HepG2 (cell line): ENCODE results near the gene SEPTIN10. TPM values are rescaled to one million over a fixed set of nuclear protein-coding genes. Genes with fewer than 3 reads are reported as not detected.

Experiments
- ATAC-seq: fragments of 200-7000 bp; cut with Tn5 transposase; 3 replicates; pipeline ENCODE4 v1.9.1; 2020; ENCODE audit warnings: mild to moderate bottlenecking, moderate library complexity
- BruUV-seq: library from RNA; stranded (reverse); fragments of 400-500 nt; replicated peaks from 2 replicates; lab custom pipeline; 2021; lab: Mats Ljungman, UMichigan
- CTCF ChIA-PET: fragments of 300-600 bp; formaldehyde crosslinking; extraction: SDS; loops from one replicate; lab custom pipeline; 2021; ENCODE audit warnings: low total read pairs, inconsistent platforms, low intra/inter-chr PET ratio; lab: Yijun Ruan, JAX
- POLR2A ChIA-PET: fragments of 350-600 bp; sonication (Branson Sonifier 250); formaldehyde crosslinking; loops from one replicate; lab custom pipeline; 2020; ENCODE audit warnings: antibody characterized with exemption, inconsistent platforms; lab: Yijun Ruan, JAX
- DNase-seq: peaks from one replicate; pipeline ENCODE4 v3.0.0-alpha.2; 2015; ENCODE audit warnings: low spot score
- FAIRE-seq: peaks from 3 replicates; lab custom pipeline; 2011; peaks lifted over from hg19 to GRCh38; lab: Jason Lieb, UNC
- H2AFZ ChIP-seq: one replicate; pipeline ENCODE4 v1.6.1; 2011; ENCODE audit warnings: low read length, inconsistent platforms
- H3K27ac ChIP-seq: fragments of 300-600 bp; 3 replicates; pipeline ENCODE4 v1.8.0; 2011; ENCODE audit warnings: mixed run types, mild to moderate bottlenecking, mixed read lengths, low read length, inconsistent platforms; ENCODE audit not compliant: insufficient read depth; ENCODE audit errors: extremely low read length
- H3K27me3 ChIP-seq, 2 experiments: fragments of 200-600 bp in 1 of 2; 2 replicates in 1 of 2; 3 replicates in 1 of 2; pipeline versions ENCODE4 v1.6.0 to v1.8.0; 2011; ENCODE audit warnings: low read length in 2 of 2, mild to moderate bottlenecking in 2 of 2, moderate library complexity in 2 of 2, inconsistent platforms in 1 of 2; ENCODE audit not compliant: insufficient read depth in 2 of 2, control insufficient read depth in 1 of 2
- H3K36me3 ChIP-seq, 2 experiments: fragments of 200-600 bp in 1 of 2; replicated peaks in 1 of 2; 2 replicates in 1 of 2; 3 replicates in 1 of 2; pipeline versions ENCODE4 v1.5.1 to v1.8.0; 2011; ENCODE audit warnings: low read length in 2 of 2, inconsistent platforms in 1 of 2; ENCODE audit not compliant: insufficient read depth in 2 of 2, control insufficient read depth in 1 of 2
- H3K4me1 ChIP-seq: 2 replicates; pipeline ENCODE4 v1.5.1; 2012; ENCODE audit warnings: low read length, inconsistent platforms; ENCODE audit not compliant: insufficient read depth
- H3K4me2 ChIP-seq: 2 replicates; pipeline ENCODE4 v1.6.0; 2011; ENCODE audit warnings: low read depth, low read length, inconsistent platforms
- H3K4me3 ChIP-seq, 3 experiments: fragments of 200-600 bp in 1 of 3; sonication (generic), shearing (Covaris generic) in 1 of 3; replicated peaks in 1 of 3; 2 replicates each; pipeline ENCODE4 v1.5.1; 2011 to 2016; ENCODE audit warnings: low read length in 3 of 3, inconsistent platforms in 2 of 3, low read depth in 2 of 3, mild to moderate bottlenecking in 2 of 3, control low read depth in 1 of 3, mixed read lengths in 1 of 3; ENCODE audit not compliant: insufficient read depth in 1 of 3
- H3K79me2 ChIP-seq: one replicate; pipeline ENCODE4 v1.6.1; 2011; ENCODE audit warnings: low read length, inconsistent platforms; ENCODE audit not compliant: insufficient read depth
- H3K9ac ChIP-seq: 2 replicates; pipeline ENCODE4 v1.6.0; 2011; ENCODE audit warnings: mild to moderate bottlenecking, low read depth, low read length, inconsistent platforms; ENCODE audit not compliant: insufficient read depth
- H3K9me3 ChIP-seq: 2 replicates; pipeline ENCODE4 v1.5.1; 2012; ENCODE audit warnings: mild to moderate bottlenecking, low read length
- H4K20me1 ChIP-seq: 2 replicates; pipeline ENCODE4 v1.6.0; 2011; ENCODE audit warnings: inconsistent platforms, mild to moderate bottlenecking, low read length, moderate library complexity; ENCODE audit not compliant: insufficient read depth
- CCDC6 ChIP-seq: sonication (generic); formaldehyde crosslinking; IDR thresholded peaks from 2 replicates; pipeline ENCODE4 v1.8.1; 2022; ENCODE audit warnings: mild to moderate bottlenecking, missing genetic modification reagents, moderate library complexity
- CHCHD3 ChIP-seq: sonication (generic); formaldehyde crosslinking; IDR thresholded peaks from 2 replicates; pipeline ENCODE4 v1.8.0; 2022; ENCODE audit warnings: mild to moderate bottlenecking, missing genetic modification reagents, moderate library complexity
- JUNB ChIP-seq: sonication (generic); formaldehyde crosslinking; IDR thresholded peaks from 2 replicates; pipeline ENCODE4 v1.8.0; 2022; ENCODE audit warnings: missing genetic modification reagents, mild to moderate bottlenecking, borderline replicate concordance
- NFKBIZ ChIP-seq: IDR thresholded peaks from 2 replicates; pipeline ENCODE4 v1.6.1; 2018; ENCODE audit warnings: missing genetic modification reagents, missing compliant biosample characterization
- PAWR ChIP-seq: sonication (generic); formaldehyde crosslinking; IDR thresholded peaks from 2 replicates; pipeline ENCODE4 v1.4.0; 2020; ENCODE audit warnings: missing genetic modification reagents, mild to moderate bottlenecking, borderline replicate concordance
- PRPF4 ChIP-seq: fragments of 200-400 bp; formaldehyde crosslinking; IDR thresholded peaks from 2 replicates; pipeline ENCODE4 v1.6.1; 2016; ENCODE audit warnings: low read length, low read depth; ENCODE audit not compliant: poor library complexity, severe bottlenecking
- SP4 ChIP-seq: sonication (generic); formaldehyde crosslinking; IDR thresholded peaks from 2 replicates; pipeline ENCODE4 v1.8.1; 2023; ENCODE audit warnings: mild to moderate bottlenecking, missing genetic modification reagents
- SRSF1 ChIP-seq: fragments of 200-400 bp; formaldehyde crosslinking; optimal IDR thresholded peaks from 2 replicates; pipeline ENCODE3; 2017; ENCODE audit warnings: mild to moderate bottlenecking, low read depth, low read length, moderate library complexity
- TRIM24 ChIP-seq: sonication (generic); formaldehyde crosslinking; IDR thresholded peaks from 2 replicates; pipeline ENCODE4 v1.8.0; 2022; ENCODE audit warnings: mild to moderate bottlenecking, missing genetic modification reagents
- ZBTB7B ChIP-seq: sonication (generic); formaldehyde crosslinking; IDR thresholded peaks from 2 replicates; pipeline ENCODE4 v1.4.0; 2020; ENCODE audit warnings: missing genetic modification reagents
- ZMYM4 ChIP-seq: sonication (generic); formaldehyde crosslinking; IDR thresholded peaks from 2 replicates; pipeline ENCODE4 v1.8.1; 2023; ENCODE audit warnings: mild to moderate bottlenecking, missing genetic modification reagents
- ZNF17 ChIP-seq: sonication (generic); formaldehyde crosslinking; IDR thresholded peaks from 2 replicates; pipeline ENCODE4 v1.5.0; 2020; ENCODE audit warnings: mild to moderate bottlenecking, missing genetic modification reagents
- ZNF382 ChIP-seq: sonication (generic); formaldehyde crosslinking; IDR thresholded peaks from 2 replicates; pipeline ENCODE4 v1.5.0; 2020; ENCODE audit warnings: missing genetic modification reagents, mild to moderate bottlenecking, borderline replicate concordance
- ZNF460 ChIP-seq: sonication (generic); formaldehyde crosslinking; IDR thresholded peaks from 2 replicates; pipeline ENCODE4 v1.5.1; 2020; ENCODE audit warnings: missing genetic modification reagents, mild to moderate bottlenecking, borderline replicate concordance
- ZNF644 ChIP-seq: IDR thresholded peaks from 2 replicates; pipeline ENCODE4 v1.6.1; 2016; ENCODE audit warnings: low read depth
- ZNF670 ChIP-seq: sonication (generic); formaldehyde crosslinking; IDR thresholded peaks from 2 replicates; pipeline ENCODE4 v1.8.0; 2022; ENCODE audit warnings: mild to moderate bottlenecking, missing genetic modification reagents, borderline replicate concordance
- ZNF724P ChIP-seq: sonication (generic); formaldehyde crosslinking; IDR thresholded peaks from 2 replicates; pipeline ENCODE4 v1.8.0; 2022; ENCODE audit warnings: missing genetic modification reagents, borderline replicate concordance
- ZSCAN30 ChIP-seq: sonication (generic); formaldehyde crosslinking; IDR thresholded peaks from 2 replicates; pipeline ENCODE4 v1.5.0; 2020; ENCODE audit warnings: mild to moderate bottlenecking, missing genetic modification reagents
- WGBS: methylation state at CpG from one replicate; pipeline ENCODE4 v1.1.6; 2017; ENCODE audit warnings: low lambda C conversion rate; 5-methylcytosine and 5-hydroxymethylcytosine counted together
- in situ Hi-C: cut with HindIII; loops from 2 replicates; pipeline ENCODE4 v1.10.0; 2017; ENCODE audit warnings: low pct_unique_long_range_greater_than_20kb; ENCODE audit not compliant: extremely low pct_ligation_motif_present
- intact Hi-C: fragments of 100-400 bp; cut with micrococcal nuclease; formaldehyde crosslinking; loops from one replicate; pipeline ENCODE4 v1.10.0; 2022; ENCODE audit not compliant: unreplicated experiment
- polyA plus RNA-seq, 8 experiments: library from polyadenylated mRNA; depleted of rRNA in 3 of 8; stranded (reverse) in 7 of 8; unstranded in 1 of 8; fragments of >200 nt; fragmentation: Illumina TruSeq in 4 of 8; extraction: Trizol in 4 of 8; gene quantifications; 2 replicates each; pipeline versions ENCODE4 v1.2.1 to v1.2.3, GENCODE V29; 2011 to 2016; ENCODE audit warnings: low read depth in 4 of 8, missing spikeins in 1 of 8, mixed read lengths in 1 of 8; ENCODE audit not compliant: insufficient read depth in 1 of 8
- total RNA-seq, 5 experiments: library from RNA; depleted of rRNA; stranded (reverse); fragments of >200 nt; fragmentation: Illumina TruSeq; extraction: Trizol; gene quantifications; 2 replicates each; pipeline ENCODE4 v1.2.3, GENCODE V29; 2016; ENCODE audit warnings: low read depth in 1 of 5
- TF ChIP-seq, protein P1 (sequence below): sonication (generic); formaldehyde crosslinking; IDR thresholded peaks from 2 replicates; pipeline ENCODE4 v1.4.0; 2020; ENCODE audit warnings: missing genetic modification reagents, mild to moderate bottlenecking, borderline replicate concordance
- TF ChIP-seq, protein P2 (sequence below): sonication (generic); formaldehyde crosslinking; IDR thresholded peaks from 2 replicates; pipeline ENCODE4 v1.4.0; 2020; ENCODE audit warnings: mild to moderate bottlenecking, missing genetic modification reagents

SEPTIN10 gene
- total and polyA plus RNA-seq, 2 of the 13 experiments (the other 11 are each of a cell fraction or from before 2014, with no cell fraction given): 45.8 to 67.5 TPM

DNA sequence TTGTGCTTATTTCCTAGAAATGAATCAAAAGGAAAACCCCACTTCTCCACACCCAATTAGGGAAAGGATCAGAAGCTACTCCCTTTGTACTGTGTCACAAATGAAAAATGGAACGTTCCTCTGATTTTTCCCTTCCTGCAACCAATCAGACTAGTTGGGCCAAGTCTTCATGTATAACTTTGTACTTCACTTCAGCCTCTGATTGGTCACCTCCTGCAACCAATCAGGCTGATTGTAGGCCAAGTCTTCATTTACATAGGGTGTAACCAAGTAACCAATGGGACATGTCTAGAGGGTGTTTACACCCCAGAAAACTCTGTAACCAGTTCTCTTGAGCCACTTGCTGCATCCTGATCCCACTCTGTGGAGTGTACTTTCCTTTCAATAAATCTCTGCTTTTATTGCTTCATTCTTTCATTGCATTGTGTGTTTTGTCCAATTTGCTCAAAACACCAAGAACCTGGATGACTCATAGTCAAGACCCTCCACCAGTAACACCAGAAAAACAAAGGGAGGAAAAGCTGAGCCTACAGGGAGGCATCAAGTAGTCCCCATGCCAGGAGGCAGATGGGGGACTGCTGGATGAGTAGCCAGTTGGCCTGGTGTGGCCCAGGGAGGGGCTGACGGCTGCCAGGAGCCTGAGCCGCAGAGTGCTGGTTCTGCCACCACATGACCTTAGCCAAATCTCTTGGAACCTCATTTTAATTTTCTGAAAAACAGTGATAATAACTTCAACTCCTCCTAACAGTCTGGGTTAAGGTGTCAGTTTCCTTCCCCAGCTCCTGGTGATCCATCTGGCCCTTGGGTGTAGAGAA is 46.5 kb upstream of the SEPTIN10 start:
- H2AFZ ChIP-seq: peak overlapping the region; percentile 32
- peak; percentile 65 for DNase-seq
- TF ChIP-seq ZNF724P (CRISPR knock-in tag): no peak
- TF ChIP-seq, protein P1, sequence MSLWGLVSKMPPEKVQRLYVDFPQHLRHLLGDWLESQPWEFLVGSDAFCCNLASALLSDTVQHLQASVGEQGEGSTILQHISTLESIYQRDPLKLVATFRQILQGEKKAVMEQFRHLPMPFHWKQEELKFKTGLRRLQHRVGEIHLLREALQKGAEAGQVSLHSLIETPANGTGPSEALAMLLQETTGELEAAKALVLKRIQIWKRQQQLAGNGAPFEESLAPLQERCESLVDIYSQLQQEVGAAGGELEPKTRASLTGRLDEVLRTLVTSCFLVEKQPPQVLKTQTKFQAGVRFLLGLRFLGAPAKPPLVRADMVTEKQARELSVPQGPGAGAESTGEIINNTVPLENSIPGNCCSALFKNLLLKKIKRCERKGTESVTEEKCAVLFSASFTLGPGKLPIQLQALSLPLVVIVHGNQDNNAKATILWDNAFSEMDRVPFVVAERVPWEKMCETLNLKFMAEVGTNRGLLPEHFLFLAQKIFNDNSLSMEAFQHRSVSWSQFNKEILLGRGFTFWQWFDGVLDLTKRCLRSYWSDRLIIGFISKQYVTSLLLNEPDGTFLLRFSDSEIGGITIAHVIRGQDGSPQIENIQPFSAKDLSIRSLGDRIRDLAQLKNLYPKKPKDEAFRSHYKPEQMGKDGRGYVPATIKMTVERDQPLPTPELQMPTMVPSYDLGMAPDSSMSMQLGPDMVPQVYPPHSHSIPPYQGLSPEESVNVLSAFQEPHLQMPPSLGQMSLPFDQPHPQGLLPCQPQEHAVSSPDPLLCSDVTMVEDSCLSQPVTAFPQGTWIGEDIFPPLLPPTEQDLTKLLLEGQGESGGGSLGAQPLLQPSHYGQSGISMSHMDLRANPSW: no peak
- TF ChIP-seq ZNF460 (CRISPR knock-in tag): no peak
- peak; percentile 29; the same call in 1 of the 2 replicates for TF ChIP-seq CCDC6
- no peak for TF ChIP-seq SRSF1
- TF ChIP-seq ZNF644 (CRISPR knock-in tag): peak; percentile 44
- no peak for TF ChIP-seq ZNF382
- no peak for TF ChIP-seq SP4 (CRISPR knock-in tag)
- no peak for TF ChIP-seq PRPF4
- TF ChIP-seq ZMYM4 (CRISPR knock-in tag): peak; percentile 29; the same call in 1 of the 2 replicates
- TF ChIP-seq, protein P2, sequence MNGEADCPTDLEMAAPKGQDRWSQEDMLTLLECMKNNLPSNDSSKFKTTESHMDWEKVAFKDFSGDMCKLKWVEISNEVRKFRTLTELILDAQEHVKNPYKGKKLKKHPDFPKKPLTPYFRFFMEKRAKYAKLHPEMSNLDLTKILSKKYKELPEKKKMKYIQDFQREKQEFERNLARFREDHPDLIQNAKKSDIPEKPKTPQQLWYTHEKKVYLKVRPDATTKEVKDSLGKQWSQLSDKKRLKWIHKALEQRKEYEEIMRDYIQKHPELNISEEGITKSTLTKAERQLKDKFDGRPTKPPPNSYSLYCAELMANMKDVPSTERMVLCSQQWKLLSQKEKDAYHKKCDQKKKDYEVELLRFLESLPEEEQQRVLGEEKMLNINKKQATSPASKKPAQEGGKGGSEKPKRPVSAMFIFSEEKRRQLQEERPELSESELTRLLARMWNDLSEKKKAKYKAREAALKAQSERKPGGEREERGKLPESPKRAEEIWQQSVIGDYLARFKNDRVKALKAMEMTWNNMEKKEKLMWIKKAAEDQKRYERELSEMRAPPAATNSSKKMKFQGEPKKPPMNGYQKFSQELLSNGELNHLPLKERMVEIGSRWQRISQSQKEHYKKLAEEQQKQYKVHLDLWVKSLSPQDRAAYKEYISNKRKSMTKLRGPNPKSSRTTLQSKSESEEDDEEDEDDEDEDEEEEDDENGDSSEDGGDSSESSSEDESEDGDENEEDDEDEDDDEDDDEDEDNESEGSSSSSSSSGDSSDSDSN: 0 out of 2 replicates have a peak, but pooled peaks have one; percentile 3
- TF ChIP-seq ZSCAN30 (CRISPR knock-in tag): no peak
- no peak for TF ChIP-seq CHCHD3 (CRISPR knock-in tag)
- TF ChIP-seq JUNB (CRISPR knock-in tag): no peak
- TF ChIP-seq PAWR: no peak
- no peak for TF ChIP-seq ZBTB7B (CRISPR knock-in tag)
- TF ChIP-seq ZNF670: no peak
- no peak for TF ChIP-seq NFKBIZ
- TF ChIP-seq ZNF17: no peak
- TF ChIP-seq TRIM24 (CRISPR knock-in tag): no peak

More for the DNA sequence above, 46.5 kb upstream of the SEPTIN10 start:
- H3K79me2 ChIP-seq: no peaks in the 10 kb centered on the region
- POLR2A ChIA-PET: interaction anchor here (0.7 to 4.9 kb wide), 7 partner anchors 11 to 46 kb away, joined by 3 to 38 read pairs (median 4); partner anchors contain the start of genes SEPTIN10 and SOWAHC
- H3K4me1 ChIP-seq: peaks cover 58% of the 10 kb centered on the region
- no peaks in the 10 kb centered on the region for H3K27me3 ChIP-seq
- no TSS peak for BruUV-seq
- peak; percentile 4 for FAIRE-seq
- no peaks in the 10 kb centered on the region for H3K9me3 ChIP-seq
- in situ Hi-C loops: loop anchor here (5.0 kb wide), 2 partner anchors 43 to 52 kb away; no protein-coding TSS in a partner anchor
- intact Hi-C loops: no loop called here
- no peaks in the 10 kb centered on the region for H3K36me3 ChIP-seq
- peak overlapping the region; percentile 42 for H3K9ac ChIP-seq
- peak overlapping the region in 2 of 3 experiments; percentile 38 to 45; a peak in 4 of 6 replicates for H3K4me3 ChIP-seq
- CTCF ChIA-PET: no interaction called here
- peak; percentile 72 for ATAC-seq
- no peaks in the 10 kb centered on the region for H4K20me1 ChIP-seq
- no peak overlapping the region for H3K27ac ChIP-seq
- WGBS: 57% methylated on average over 3 of the region's 3 CpGs
- peak overlapping the region; percentile 66 for H3K4me2 ChIP-seq
